GM19328 (cell line): ENCODE measurements around the gene RFNG.

Source experiments
- ATAC-seq: cut with Tn5 transposase; IDR thresholded peaks from one replicate; pipeline ENCODE4 v1.9.1; 2021; ENCODE audit warnings: mild to moderate bottlenecking, moderate library complexity; ENCODE audit not compliant: unreplicated experiment

The RFNG gene

GRCh38 chr17:82016875-82017459 lies 34.6 kb downstream of the RFNG start:
- no peak for ATAC-seq

GRCh38 chr17:82016061-82016874 lies 35.3 kb downstream of the RFNG start:
- ATAC-seq, result no peak

- ATAC-seq, result no peak
Observed at GRCh38 chr17:82015311-82015971, 36.2 kb downstream of the RFNG start.

GRCh38 chr17:82014971-82015310 lies 36.7 kb downstream of the RFNG start:
- no peak for ATAC-seq

GRCh38 chr17:82014432-82014831 lies 37.2 kb downstream of the RFNG start:
- no peak for ATAC-seq

- no peak for ATAC-seq
Observed at GRCh38 chr17:82013772-82014321, 37.8 kb downstream of the RFNG start.

- no peak for ATAC-seq
Observed at GRCh38 chr17:82013341-82013740, 38.3 kb downstream of the RFNG start.

- no peak for ATAC-seq
Observed at GRCh38 chr17:82012640-82013295, 38.8 kb downstream of the RFNG start.

GRCh38 chr17:82012261-82012639 lies 39.4 kb downstream of the RFNG start:
- ATAC-seq, result no peak

GRCh38 chr17:82011617-82012187 lies 39.9 kb downstream of the RFNG start:
- ATAC-seq, result no peak

GRCh38 chr17:82010575-82011525 lies 40.8 kb downstream of the RFNG start:
- ATAC-seq, result no peak

GRCh38 chr17:82009413-82009812 lies 42.2 kb downstream of the RFNG start:
- no peak for ATAC-seq

GRCh38 chr17:82008941-82009405 lies 42.6 kb downstream of the RFNG start:
- ATAC-seq, result no peak

- no peak for ATAC-seq
Observed at GRCh38 chr17:82008258-82008940, 43.2 kb downstream of the RFNG start.

GRCh38 chr17:82007495-82008257 lies 43.9 kb downstream of the RFNG start:
- ATAC-seq, result no peak

- ATAC-seq, result no peak
Observed at GRCh38 chr17:82007228-82007494, 44.5 kb downstream of the RFNG start.

- no peak for ATAC-seq
Observed at GRCh38 chr17:82006468-82007227, 45.0 kb downstream of the RFNG start.
